ENCODE measurements around the gene IGFBPL1.
A peak's percentile ranks its signal among the peaks of the same experiment; 100 is the strongest.

IGFBPL1 gene

GRCh38 chr9:38395653-38396370 lies 28.4 kb downstream of the IGFBPL1 start:
- no peak for DNase-seq (ENCODE audit: low read depth)

- no peak for DNase-seq (ENCODE audit: low read depth)
These were observed 29.8 kb downstream of the IGFBPL1 start for GRCh38 chr9:38394416-38394815.

- DNase-seq (ENCODE audit: low read depth): no peak
These were observed 31.0 kb downstream of the IGFBPL1 start for GRCh38 chr9:38393128-38393796.

GRCh38 chr9:38392235-38393127 lies 31.8 kb downstream of the IGFBPL1 start, which contains the start of gene ALDH1B1:
TSS of gene ALDH1B1 (plus strand) at chr9:38392702. CDS start at chr9:38395749, 3,047 bp downstream.
- peak; percentile 60 for DNase-seq (ENCODE audit: low read depth)

- DNase-seq (ENCODE audit: low read depth): no peak
These were observed 32.8 kb downstream of the IGFBPL1 start for GRCh38 chr9:38391278-38392118.

GRCh38 chr9:38390851-38391250 lies 33.4 kb downstream of the IGFBPL1 start:
- no peak for DNase-seq (ENCODE audit: low read depth)

- no peak for DNase-seq (ENCODE audit: low read depth)
These were observed 33.8 kb downstream of the IGFBPL1 start for GRCh38 chr9:38390442-38390841.

- no peak for DNase-seq (ENCODE audit: low read depth)
These were observed 34.9 kb downstream of the IGFBPL1 start for GRCh38 chr9:38389313-38389712.

- no peak for DNase-seq (ENCODE audit: low read depth)
These were observed 35.7 kb downstream of the IGFBPL1 start for GRCh38 chr9:38388283-38389223.

- no peak for DNase-seq (ENCODE audit: low read depth)
These were observed 36.5 kb downstream of the IGFBPL1 start for GRCh38 chr9:38387751-38388150.

GRCh38 chr9:38387066-38387465 lies 37.2 kb downstream of the IGFBPL1 start:
- no peak for DNase-seq (ENCODE audit: low read depth)

- no peak for DNase-seq (ENCODE audit: low read depth)
These were observed 37.8 kb downstream of the IGFBPL1 start for GRCh38 chr9:38386319-38386895.

- DNase-seq (ENCODE audit: low read depth): no peak
These were observed 38.4 kb downstream of the IGFBPL1 start for GRCh38 chr9:38385896-38386295.

GRCh38 chr9:38384990-38385848 lies 39.0 kb downstream of the IGFBPL1 start:
- no peak for DNase-seq (ENCODE audit: low read depth)

- no peak for DNase-seq (ENCODE audit: low read depth)
These were observed 42.1 kb downstream of the IGFBPL1 start for GRCh38 chr9:38382141-38382540.

- DNase-seq (ENCODE audit: low read depth): no peak
These were observed 43.3 kb downstream of the IGFBPL1 start for GRCh38 chr9:38380872-38381534.

- no peak for DNase-seq (ENCODE audit: low read depth)
These were observed 43.9 kb downstream of the IGFBPL1 start for GRCh38 chr9:38380230-38380871.

Data from activated T-cell treated with anti-CD3 and anti-CD28 coated beads for 24 hours (primary cell).